GM19193 (cell line): Measurements from ENCODE around the gene SLC25A30.

Experiments
- POLR2A ChIP-seq: IDR thresholded peaks from 4 replicates; pipeline ENCODE4 v1.6.1; 2011; ENCODE audit not compliant: insufficient read depth, insufficient read length; ENCODE audit errors: extremely low read depth

The SLC25A30 gene

GRCh38 chr13:45417790-45418534 lies at the start of gene SLC25A30:
Gene SLC25A30 (minus strand): TSS chr13:45418373. CDS start chr13:45411425, 6,948 bp downstream.
- TF ChIP-seq POLR2A = peak; percentile 68

- TF ChIP-seq POLR2A = no peak
Measured at GRCh38 chr13:45466359-45466758, 48.2 kb upstream of the SLC25A30 start.

GRCh38 chr13:45464687-45465453 lies 46.7 kb upstream of the SLC25A30 start, which contains the start of gene COG3:
Gene COG3 (plus strand): TSS chr13:45464939. CDS start chr13:45465037, 98 bp downstream.
- TF ChIP-seq POLR2A = peak; percentile 86

GRCh38 chr13:45464141-45464686 lies 46.0 kb upstream of the SLC25A30 start:
- no peak for TF ChIP-seq POLR2A

DNA sequence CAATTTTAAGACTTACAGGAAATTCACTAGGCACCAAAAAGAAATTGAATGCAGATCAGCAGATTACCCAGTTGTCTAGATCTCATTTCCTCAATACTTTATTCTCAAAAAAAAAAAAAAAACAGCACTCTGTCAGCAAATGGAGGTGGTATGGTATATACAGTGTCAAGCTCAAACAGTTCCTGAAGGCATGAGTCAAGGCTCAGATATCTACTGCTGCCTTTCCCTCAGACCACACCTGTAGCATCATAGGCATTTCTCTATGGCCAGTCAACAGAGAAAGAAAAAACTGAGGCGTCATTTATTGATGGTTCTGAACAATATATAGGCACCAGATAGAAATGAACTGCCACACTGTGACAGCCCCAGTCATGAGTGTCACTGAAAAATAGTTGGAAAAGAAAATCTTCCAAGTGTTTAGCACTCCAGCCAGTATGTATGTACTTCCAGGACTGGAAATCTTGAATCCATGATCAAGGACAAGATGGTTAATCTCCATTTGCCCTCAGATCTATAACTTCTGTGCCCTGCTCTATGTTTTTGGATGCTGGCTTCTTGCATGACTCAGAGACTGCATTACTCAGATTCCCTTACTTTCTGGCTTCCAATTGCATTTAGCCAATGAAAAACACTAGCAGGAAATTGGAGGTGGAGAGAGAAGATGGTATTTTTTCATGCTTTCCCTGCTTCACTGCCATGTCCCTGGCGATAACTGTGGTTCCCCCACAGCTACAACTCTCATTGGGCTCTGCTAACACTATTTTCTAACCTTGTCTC lies 38.2 kb upstream of the SLC25A30 start:
- TF ChIP-seq POLR2A = no peak

- TF ChIP-seq POLR2A = no peak
Measured at GRCh38 chr13:45454204-45454603, 36.0 kb upstream of the SLC25A30 start.

- TF ChIP-seq POLR2A = no peak
Measured at GRCh38 chr13:45451282-45451681, 33.1 kb upstream of the SLC25A30 start.

DNA sequence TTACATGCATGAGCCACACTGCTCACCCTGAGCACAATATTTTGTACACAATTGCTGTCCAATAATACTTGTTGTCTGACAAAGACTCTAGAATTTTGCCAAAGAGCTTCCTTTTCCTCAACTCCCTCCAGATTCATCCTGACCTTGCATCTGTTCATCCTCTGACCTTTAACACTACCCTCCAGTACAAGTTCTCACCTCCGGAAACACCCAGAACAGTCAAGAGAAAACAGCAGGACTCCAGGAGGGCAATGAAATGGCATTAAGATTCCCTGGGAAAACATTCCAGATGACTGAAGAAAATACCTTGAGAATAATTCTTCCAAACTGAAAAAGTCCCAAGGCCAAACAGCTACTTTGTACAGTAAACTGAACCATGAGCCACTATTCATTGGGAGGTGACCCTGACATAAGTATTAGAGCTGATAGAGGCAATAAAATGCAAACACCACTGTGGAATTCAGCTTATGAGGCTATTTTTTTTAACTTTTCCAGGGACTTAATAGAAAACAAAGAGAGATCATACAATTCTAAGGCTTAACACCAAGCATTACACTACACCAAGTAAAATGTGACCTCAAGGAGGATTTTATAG lies 30.9 kb upstream of the SLC25A30 start:
- TF ChIP-seq POLR2A = no peak

DNA sequence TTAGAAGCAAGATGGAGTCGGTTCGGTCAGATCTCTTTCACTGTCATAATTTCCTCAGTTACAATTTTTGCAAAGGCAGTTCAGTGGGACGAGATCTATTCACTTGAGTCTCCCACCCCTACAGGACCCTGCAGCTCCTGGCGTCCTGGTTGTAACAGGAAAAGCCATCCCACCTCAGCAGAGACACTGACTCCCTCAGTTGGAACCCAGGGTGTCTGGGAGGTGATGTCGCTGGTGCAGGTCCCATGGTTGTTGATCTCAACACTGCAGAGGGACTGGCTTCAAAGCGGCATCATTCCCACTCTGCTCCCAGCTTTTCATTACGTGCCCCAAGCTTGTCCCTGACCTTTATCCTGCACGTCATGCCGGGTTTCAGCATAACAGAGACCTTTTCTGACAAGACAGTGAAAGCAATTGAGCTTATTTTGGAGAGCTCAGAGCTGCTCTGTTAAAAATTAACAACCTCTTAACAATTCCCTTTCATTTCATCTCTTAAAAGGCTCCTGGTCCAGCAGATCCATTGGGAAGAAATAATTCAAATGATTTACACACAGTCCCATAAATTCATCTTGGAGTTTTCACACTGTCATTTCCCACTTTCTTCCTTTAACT lies 29.0 kb upstream of the SLC25A30 start:
- no peak for TF ChIP-seq POLR2A

GRCh38 chr13:45446181-45446580 lies 28.0 kb upstream of the SLC25A30 start:
- TF ChIP-seq POLR2A = no peak

GRCh38 chr13:45445053-45445452 lies 26.9 kb upstream of the SLC25A30 start:
- TF ChIP-seq POLR2A = no peak

GRCh38 chr13:45441633-45442032 lies 23.5 kb upstream of the SLC25A30 start:
- no peak for TF ChIP-seq POLR2A

DNA sequence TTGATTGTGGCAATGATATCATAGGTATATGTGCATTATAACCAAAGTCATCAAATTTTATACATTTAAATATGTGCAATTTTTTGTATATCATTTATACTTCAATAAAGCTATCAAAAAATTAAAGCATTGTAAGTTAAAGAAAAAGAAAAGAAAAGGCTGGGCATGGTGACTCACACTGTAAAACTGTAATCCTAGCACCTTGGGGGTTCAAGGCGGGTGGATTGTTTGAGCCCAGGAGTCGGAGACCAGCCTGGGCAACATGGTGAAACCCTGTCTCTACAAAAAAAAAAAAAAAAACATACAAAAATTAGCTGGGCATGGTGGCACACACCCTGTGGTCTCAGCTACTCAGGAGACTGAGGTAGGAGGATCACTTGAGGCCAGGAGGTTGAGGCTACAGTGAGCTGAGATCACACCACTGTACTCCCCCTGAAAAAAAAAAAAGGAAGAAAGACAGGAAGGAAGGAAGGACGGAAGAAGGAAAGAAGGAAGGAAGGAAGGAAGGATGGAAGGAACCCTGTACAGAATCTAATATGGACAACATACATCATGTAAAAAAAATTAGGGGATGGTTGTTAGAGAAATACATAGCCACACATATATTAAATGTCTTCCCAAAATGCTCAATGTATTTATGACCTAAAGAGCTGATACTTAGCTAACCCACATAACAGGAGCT lies 21.7 kb upstream of the SLC25A30 start:
- TF ChIP-seq POLR2A = no peak
